Measurements from ENCODE around the gene TNRC18.
"Not testable (repeated sequence)": the region's sequence is repeated elsewhere in the genome, so short reads cannot be mapped to it uniquely, and the experiment has no call there.

Gene TNRC18

DNA sequence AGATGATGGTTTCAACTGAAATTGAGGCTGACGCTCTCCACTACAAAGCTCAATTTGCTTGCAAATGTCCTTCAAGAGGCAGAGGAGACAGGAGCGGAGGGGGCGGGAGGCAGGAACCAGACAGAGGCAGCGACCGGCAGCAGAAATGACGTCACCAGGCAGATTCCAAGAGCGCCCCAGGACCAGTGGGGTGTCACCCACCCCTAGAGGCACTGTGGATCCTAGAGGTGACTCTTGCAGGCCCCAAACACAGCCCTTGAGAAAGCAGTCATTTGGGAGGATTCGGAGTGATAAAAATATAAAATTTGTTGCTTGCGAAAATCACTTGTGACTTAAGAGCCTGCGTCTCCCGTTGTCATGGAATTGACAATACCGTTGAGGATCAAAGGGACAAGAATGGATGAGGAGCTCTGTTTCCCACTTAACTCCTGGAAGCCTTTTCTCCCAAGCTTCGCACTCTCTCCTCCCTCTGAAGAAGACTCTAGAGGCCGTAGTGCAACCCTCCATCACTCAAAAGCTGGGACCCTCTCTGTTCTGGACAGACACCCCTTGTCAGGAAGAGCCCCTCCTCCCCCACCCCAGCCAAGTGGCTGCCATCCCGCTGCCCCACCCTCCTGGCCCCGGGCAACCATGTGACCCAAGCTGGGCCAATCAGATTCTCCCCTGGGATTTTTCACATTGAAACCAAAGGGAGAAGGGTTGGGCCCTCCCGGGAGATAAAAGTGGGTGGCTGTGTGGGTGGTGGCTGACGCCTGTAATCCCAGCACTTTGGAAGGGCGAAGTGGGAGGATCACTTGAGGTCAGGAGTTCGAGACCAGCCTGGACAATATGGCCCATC is 157.2 kb downstream of the TNRC18 start:
- DNase-seq: no peak

DNA sequence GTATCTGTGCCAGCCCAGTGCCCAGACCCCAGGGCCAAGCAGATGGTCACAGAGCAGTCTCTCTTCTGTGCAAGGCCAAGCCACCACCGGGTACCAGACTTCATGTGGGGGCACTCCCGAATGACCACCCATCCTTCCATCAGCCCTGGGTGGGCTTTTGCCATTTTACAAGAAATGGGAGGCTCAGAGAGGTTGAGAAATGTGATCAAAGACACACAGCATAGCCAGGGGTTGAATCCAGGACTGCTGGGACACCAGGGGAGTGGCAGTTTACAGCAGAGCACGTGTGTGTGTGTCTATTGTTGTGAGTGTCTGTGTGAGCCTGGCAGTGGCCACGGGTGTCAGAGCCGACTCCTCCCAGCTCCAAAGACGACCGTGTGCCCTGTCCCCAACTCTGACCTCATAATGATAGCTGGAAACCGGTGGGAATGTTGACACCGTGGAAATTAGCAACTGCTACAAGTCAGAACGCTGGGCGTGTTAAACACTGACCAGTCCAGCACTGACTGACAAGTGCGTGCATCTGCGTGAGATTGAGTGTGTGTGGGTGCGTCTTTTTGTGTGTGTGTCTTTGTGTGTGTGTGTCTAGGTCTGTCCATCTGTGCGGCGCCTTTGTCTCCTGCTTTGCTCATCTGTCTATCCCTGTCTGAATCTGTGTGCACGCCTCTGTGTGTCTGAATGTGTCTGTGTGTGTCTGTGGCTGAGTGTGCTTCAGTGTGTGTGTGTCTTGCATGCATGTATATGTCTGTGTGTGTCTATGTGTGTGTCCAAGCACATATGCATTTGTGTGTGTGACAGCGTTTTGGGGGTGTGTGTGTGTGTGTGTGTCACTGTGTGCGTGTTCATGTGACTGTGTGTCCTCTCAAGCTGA is 158.1 kb downstream of the TNRC18 start:
- DNase-seq: no peak

DNA sequence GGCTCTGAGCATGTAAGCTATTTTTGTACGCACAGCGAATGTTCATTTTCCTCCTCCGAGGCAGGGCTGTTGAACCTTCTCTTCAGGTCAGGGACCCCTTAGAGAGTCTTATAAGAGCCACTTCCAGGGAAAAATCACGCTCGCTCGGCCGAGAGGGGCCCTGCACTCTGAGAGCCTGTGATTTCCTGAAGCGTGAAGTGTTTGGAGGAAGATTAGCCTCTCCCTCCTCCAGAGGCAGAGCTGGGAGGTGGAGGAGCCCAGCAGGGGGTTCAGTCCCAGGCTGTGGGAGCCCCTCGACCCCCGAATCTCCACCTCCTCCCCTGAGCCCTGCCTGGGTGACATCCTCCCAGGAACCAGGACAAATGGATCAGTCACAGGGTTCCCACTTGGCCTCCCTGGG is 160.6 kb downstream of the TNRC18 start:
- DNase-seq: not testable (repeated sequence)

DNA sequence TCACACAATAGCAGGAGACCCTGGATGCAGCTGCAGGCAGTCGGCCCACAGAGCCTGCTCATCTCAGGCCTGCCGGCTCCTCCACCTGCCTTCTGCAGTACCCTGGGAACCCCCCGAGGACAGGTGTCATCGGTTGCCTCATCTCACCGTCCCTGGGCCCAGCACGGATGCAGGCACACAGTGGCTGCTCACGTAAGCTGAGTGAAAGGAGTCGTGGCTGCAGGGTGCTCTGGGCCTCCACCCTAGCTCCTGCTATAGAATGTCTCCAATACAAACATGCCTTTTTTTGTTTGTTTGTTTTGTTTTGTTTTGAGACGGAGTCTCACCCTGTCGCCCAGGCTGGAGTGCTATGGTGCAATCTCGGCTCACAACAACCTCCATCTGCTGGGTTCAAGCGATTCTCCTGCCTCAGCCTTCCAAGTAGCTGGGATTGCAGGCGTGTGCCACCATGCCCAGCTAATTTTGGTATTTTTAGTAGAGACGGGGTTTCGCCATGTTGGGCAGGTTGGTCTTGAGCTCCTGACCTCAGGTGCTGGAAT is 163.0 kb downstream of the TNRC18 start:
- not testable (repeated sequence) for DNase-seq

Measured in fibroblast of skin of abdomen (primary cell).